Measurements from ENCODE around the gene EXOSC1.
"Not testable (repeated sequence)": the region's sequence is repeated elsewhere in the genome, so short reads cannot be mapped to it uniquely, and the experiment has no call there.

The EXOSC1 gene

DNA sequence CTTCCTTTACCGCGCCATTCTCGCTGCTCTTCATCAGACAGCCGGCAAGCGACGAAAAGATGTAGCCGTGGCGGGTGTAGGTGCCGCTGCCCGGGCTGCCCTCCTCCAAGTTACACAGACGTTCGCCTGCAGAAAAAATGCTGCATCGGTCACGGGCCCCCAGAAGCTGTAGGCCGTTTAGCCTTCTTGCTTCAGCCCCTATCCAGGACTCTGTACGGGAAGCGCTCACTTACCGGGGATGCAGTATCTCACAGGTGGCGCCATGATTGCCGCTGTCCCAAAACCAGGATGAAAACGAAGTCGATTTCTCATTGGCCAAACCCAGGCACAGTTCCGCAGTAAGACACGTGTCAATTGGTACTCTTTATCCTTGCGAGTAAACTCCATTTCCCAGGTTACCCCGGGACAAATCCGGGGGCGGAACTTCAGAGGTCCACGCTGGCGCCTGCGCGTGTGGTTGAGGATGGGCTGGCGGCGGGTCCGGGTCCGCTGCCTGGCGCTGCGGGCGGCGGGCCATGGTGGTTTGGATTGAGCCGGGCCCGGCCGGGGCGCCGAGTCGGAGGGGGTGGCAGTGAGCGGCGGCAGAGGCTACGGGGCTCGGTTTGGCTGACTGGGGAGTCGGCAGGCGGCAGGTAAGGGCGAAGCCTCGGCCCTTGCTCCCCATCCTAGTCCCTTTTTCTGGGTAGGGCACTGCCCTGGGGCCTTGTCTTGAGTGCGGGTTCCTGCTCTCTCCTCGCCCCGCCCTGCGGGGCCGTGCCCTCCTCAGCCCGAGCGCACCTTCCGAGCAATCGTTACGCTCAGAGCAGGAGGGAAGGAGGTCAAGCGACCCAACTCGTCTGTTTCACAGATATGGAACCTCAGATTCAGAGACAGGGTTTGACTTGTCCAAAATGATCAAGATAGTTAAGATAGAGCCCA, at the start of gene EXOSC1, which contains the start of gene ZDHHC16:
EXOSC1 (minus strand) TSS at position 285 of the 918 bp plus-strand sequence; CDS start at position 264, 21 bp downstream.
ZDHHC16 (plus strand) TSS at position 454 of the 918 bp plus-strand sequence. CDS start 5,501 bp downstream, outside the sequence.
- Mint-ChIP-seq H3K4me3 (peak within 1 kb of the TSS; percentile 89), H3K27me3 (ENCODE audit: low read depth) (no peaks in the 10 kb centered on the region), H3K36me3 (ENCODE audit: low read depth) (peaks cover 16% of the 10 kb centered on the region), H3K27ac (peak within 1 kb of the TSS; percentile 89), H3K9me3 (no peaks in the 10 kb centered on the region), H3K4me1 (ENCODE audit: low read depth) (peaks cover 34% of the 10 kb centered on the region)

GRCh38 chr10:97494863-97495506, 49.2 kb upstream of the EXOSC1 start:
- H3K4me3 Mint-ChIP-seq, result peak overlapping the region; percentile 66
- H3K9me3 Mint-ChIP-seq, result no peaks in the 10 kb centered on the region
- peaks cover 38% of the 10 kb centered on the region for H3K4me1 Mint-ChIP-seq (ENCODE audit: low read depth)
- H3K27me3 Mint-ChIP-seq (ENCODE audit: low read depth), result peaks cover 4% of the 10 kb centered on the region
- peaks cover 7% of the 10 kb centered on the region for H3K36me3 Mint-ChIP-seq (ENCODE audit: low read depth)
- H3K27ac Mint-ChIP-seq, result peak overlapping the region; percentile 73

GRCh38 chr10:97494151-97494550, 48.3 kb upstream of the EXOSC1 start:
- Mint-ChIP-seq H3K27ac (no peak overlapping the region), H3K4me1 (ENCODE audit: low read depth) (peaks cover 41% of the 10 kb centered on the region), H3K36me3 (ENCODE audit: low read depth) (peaks cover 7% of the 10 kb centered on the region), H3K4me3 (no peak overlapping the region), H3K27me3 (ENCODE audit: low read depth) (no peaks in the 10 kb centered on the region), H3K9me3 (no peaks in the 10 kb centered on the region)

GRCh38 chr10:97490592-97490991, 44.8 kb upstream of the EXOSC1 start:
- Mint-ChIP-seq H3K9me3 (no peaks in the 10 kb centered on the region), H3K4me3 (no peak overlapping the region), H3K36me3 (ENCODE audit: low read depth) (peaks cover 14% of the 10 kb centered on the region), H3K4me1 (ENCODE audit: low read depth) (peaks cover 29% of the 10 kb centered on the region), H3K27me3 (ENCODE audit: low read depth) (no peaks in the 10 kb centered on the region), H3K27ac (no peak overlapping the region)

DNA sequence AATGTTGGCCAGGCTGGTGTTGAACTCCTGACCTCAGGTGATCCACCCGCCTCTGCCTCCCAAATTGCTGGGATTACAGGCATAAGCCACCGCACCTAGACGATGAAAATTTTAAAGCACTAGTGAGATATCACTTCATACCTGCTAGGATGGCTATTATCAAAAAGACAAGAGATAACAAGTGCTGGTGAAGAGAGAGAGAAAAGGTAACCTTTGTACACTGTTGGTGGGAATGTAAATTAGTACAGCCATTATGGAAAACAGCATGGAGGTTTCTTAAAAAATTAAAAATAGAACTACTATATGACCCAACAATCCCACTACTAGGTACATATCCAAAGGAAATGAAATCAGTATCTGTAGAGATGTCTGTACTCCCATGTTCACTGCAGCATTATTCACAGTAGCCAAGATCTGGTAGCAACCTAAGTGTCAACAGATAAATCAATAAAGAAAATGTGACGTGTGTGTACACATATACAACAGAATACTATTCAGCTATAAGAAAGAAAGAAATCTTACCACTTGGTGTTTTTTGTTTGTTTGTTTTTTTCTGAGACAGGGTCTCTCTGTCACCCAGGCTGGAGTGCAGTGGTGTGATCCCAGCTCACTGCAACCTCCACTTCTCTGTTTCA, 40.0 kb upstream of the EXOSC1 start:
- no peak overlapping the region for H3K4me3 Mint-ChIP-seq

GRCh38 chr10:97483921-97484320, 38.1 kb upstream of the EXOSC1 start:
- Mint-ChIP-seq H3K4me1 (ENCODE audit: low read depth) (peaks cover 6% of the 10 kb centered on the region), H3K27ac (no peak overlapping the region), H3K9me3 (no peaks in the 10 kb centered on the region), H3K36me3 (ENCODE audit: low read depth) (peaks cover 30% of the 10 kb centered on the region), H3K4me3 (no peak overlapping the region), H3K27me3 (ENCODE audit: low read depth) (no peaks in the 10 kb centered on the region)

More for the DNA sequence above, 40.0 kb upstream of the EXOSC1 start:
- no peaks in the 10 kb centered on the region for H3K27me3 Mint-ChIP-seq (ENCODE audit: low read depth)
- no peaks in the 10 kb centered on the region for H3K9me3 Mint-ChIP-seq
- H3K4me1 Mint-ChIP-seq (ENCODE audit: low read depth), result peaks cover 16% of the 10 kb centered on the region
- H3K27ac Mint-ChIP-seq, result no peak overlapping the region
- peaks cover 23% of the 10 kb centered on the region for H3K36me3 Mint-ChIP-seq (ENCODE audit: low read depth)

DNA sequence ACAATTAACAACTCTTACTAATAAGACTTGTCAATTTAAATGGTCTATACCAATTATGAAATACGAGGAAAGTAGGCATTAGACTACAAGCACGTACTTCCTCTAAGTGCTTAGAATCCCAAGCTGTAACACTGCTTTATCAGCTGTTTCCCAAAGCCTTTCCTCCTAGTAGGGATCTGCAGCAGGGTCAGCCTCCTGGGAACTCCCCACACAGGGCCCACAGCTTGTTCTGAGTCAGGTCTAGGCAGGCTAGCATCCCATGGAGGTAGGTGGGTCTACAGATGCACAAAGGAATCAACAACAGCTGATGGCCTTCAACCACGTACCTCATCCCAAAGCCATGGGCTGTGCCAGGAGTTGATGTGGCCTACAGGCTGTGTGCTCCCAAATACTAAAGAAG, 37.7 kb upstream of the EXOSC1 start:
- no peaks in the 10 kb centered on the region for H3K27me3 Mint-ChIP-seq (ENCODE audit: low read depth)
- H3K36me3 Mint-ChIP-seq (ENCODE audit: low read depth), result peaks cover 30% of the 10 kb centered on the region
- no peak overlapping the region for H3K4me3 Mint-ChIP-seq
- no peaks in the 10 kb centered on the region for H3K9me3 Mint-ChIP-seq
- no peak overlapping the region for H3K27ac Mint-ChIP-seq
- peaks cover 5% of the 10 kb centered on the region for H3K4me1 Mint-ChIP-seq (ENCODE audit: low read depth)

GRCh38 chr10:97482381-97482780, 36.6 kb upstream of the EXOSC1 start:
- Mint-ChIP-seq H3K27ac (no peak overlapping the region), H3K36me3 (ENCODE audit: low read depth) (peaks cover 34% of the 10 kb centered on the region), H3K9me3 (no peaks in the 10 kb centered on the region), H3K4me3 (no peak overlapping the region), H3K27me3 (ENCODE audit: low read depth) (no peaks in the 10 kb centered on the region), H3K4me1 (ENCODE audit: low read depth) (peaks cover 4% of the 10 kb centered on the region)

GRCh38 chr10:97481071-97481470, 35.3 kb upstream of the EXOSC1 start:
- H3K9me3 Mint-ChIP-seq, result no peaks in the 10 kb centered on the region
- no peak overlapping the region for H3K4me3 Mint-ChIP-seq
- H3K27me3 Mint-ChIP-seq (ENCODE audit: low read depth), result no peaks in the 10 kb centered on the region
- peaks cover 38% of the 10 kb centered on the region for H3K36me3 Mint-ChIP-seq (ENCODE audit: low read depth)
- peaks cover 2% of the 10 kb centered on the region for H3K4me1 Mint-ChIP-seq (ENCODE audit: low read depth)
- no peak overlapping the region for H3K27ac Mint-ChIP-seq

- H3K27me3 Mint-ChIP-seq (ENCODE audit: low read depth), result no peaks in the 10 kb centered on the region
- H3K4me1 Mint-ChIP-seq (ENCODE audit: low read depth), result no peaks in the 10 kb centered on the region
- H3K4me3 Mint-ChIP-seq, result no peak overlapping the region
- peaks cover 42% of the 10 kb centered on the region for H3K36me3 Mint-ChIP-seq (ENCODE audit: low read depth)
- no peak overlapping the region for H3K27ac Mint-ChIP-seq
- H3K9me3 Mint-ChIP-seq, result no peaks in the 10 kb centered on the region
Observed at GRCh38 chr10:97479939-97480338, 34.1 kb upstream of the EXOSC1 start.

- H3K9me3 Mint-ChIP-seq; H3K4me1 Mint-ChIP-seq (ENCODE audit: low read depth); H3K27ac Mint-ChIP-seq; H3K4me3 Mint-ChIP-seq; H3K27me3 Mint-ChIP-seq (ENCODE audit: low read depth): not testable (repeated sequence)
- H3K36me3 Mint-ChIP-seq (ENCODE audit: low read depth), result peaks cover 47% of the 10 kb centered on the region
Observed at GRCh38 chr10:97479410-97479809, 33.6 kb upstream of the EXOSC1 start.

DNA sequence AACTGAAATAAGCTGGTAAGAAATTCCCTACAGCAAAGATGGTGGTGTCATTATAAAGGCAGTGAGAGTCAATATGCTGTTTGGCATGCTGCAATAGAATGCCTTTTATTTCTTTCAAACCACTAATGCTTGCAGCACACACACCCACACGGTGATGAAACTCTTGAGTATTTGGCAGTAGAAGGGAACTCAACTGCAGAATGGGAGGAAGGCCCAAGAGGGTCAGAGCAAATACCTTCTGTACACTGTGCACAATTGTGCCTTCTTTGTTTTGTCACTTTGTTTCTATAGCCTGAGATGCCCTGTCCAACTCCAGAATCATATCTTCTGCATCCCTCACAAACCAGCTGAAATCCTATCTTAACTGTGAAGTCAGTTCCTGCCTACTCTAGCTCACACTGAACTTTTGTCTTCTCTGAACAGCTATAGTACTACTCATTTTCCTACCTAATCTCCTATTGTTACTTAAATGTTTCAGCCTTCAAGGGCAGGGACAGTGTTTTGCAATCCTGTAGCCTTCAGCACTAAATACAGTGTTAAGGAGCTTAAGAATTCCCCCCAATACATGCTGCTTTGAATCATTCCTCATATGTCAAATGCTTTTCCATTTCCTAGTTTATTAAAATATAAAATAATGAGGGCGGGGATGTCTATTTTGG, 30.3 kb upstream of the EXOSC1 start:
- H3K4me3 Mint-ChIP-seq, result no peak overlapping the region
- H3K27me3 Mint-ChIP-seq (ENCODE audit: low read depth), result no peaks in the 10 kb centered on the region
- peaks cover 50% of the 10 kb centered on the region for H3K36me3 Mint-ChIP-seq (ENCODE audit: low read depth)
- no peak overlapping the region for H3K27ac Mint-ChIP-seq
- no peaks in the 10 kb centered on the region for H3K4me1 Mint-ChIP-seq (ENCODE audit: low read depth)
- H3K9me3 Mint-ChIP-seq, result no peaks in the 10 kb centered on the region

DNA sequence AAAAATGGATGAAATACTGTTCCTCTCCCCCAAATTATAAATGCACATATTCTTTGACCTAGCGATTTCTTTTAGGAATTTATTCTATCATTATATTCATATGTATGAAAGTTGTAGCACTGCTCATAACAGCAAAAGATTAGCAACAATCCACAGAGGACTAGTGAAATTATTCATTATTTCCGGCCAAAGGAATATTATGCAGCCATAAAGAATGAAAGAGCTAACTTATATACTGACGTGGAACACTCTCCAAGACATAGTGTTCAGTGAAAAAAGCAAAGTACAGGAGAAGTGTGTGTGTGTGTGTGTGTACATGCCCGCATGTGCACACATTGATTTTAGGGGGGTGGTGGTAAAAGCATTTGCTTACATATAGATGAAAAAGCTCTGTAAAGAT, 29.1 kb upstream of the EXOSC1 start:
- peaks cover 50% of the 10 kb centered on the region for H3K36me3 Mint-ChIP-seq (ENCODE audit: low read depth)
- no peaks in the 10 kb centered on the region for H3K9me3 Mint-ChIP-seq
- no peak overlapping the region for H3K27ac Mint-ChIP-seq
- H3K27me3 Mint-ChIP-seq (ENCODE audit: low read depth), result no peaks in the 10 kb centered on the region
- H3K4me1 Mint-ChIP-seq (ENCODE audit: low read depth), result no peaks in the 10 kb centered on the region
- H3K4me3 Mint-ChIP-seq, result no peak overlapping the region

GRCh38 chr10:97468781-97469180, 23.0 kb upstream of the EXOSC1 start:
- H3K9me3 Mint-ChIP-seq; H3K4me1 Mint-ChIP-seq (ENCODE audit: low read depth); H3K4me3 Mint-ChIP-seq; H3K27me3 Mint-ChIP-seq (ENCODE audit: low read depth); H3K27ac Mint-ChIP-seq: not testable (repeated sequence)
- peaks cover 35% of the 10 kb centered on the region for H3K36me3 Mint-ChIP-seq (ENCODE audit: low read depth)
